Ovary (tissue), 9 donors: ENCODE measurements around the gene SFXN1. TPM values are rescaled to one million over a fixed set of nuclear protein-coding genes. Genes with fewer than 3 reads are reported as not detected.

Experiments used
- DNase-seq, 5 donors: peaks; one replicate each; pipeline ENCODE4 v3.0.0-alpha.2; 2019 to 2020
- H3K27ac ChIP-seq, 2 donors: fragments of 200-600 bp; one replicate each; pipeline versions ENCODE4 v1.5.1 to v1.8.0; 2019 to 2022
- H3K27me3 ChIP-seq: fragments of 200-600 bp; one replicate; pipeline ENCODE4 v1.8.0; 2022
- H3K36me3 ChIP-seq: fragments of 200-600 bp; sonication (generic); one replicate; pipeline ENCODE4 v1.5.1; 2019
- H3K4me1 ChIP-seq: one replicate; pipeline ENCODE4 v1.8.1; 2013; ENCODE audit warnings: mild to moderate bottlenecking, moderate library complexity; ENCODE audit not compliant: insufficient read depth
- H3K4me3 ChIP-seq: fragments of 200-600 bp; sonication (generic); one replicate; pipeline ENCODE4 v1.5.1; 2017
- H3K9me3 ChIP-seq, 2 donors: fragments of 200-600 bp in 1 of 2; sonication (generic) in 1 of 2; one replicate each; pipeline versions ENCODE4 v1.5.1 to v1.8.1; 2013 to 2019; ENCODE audit warnings: mild to moderate bottlenecking in 1 of 2, moderate library complexity in 1 of 2
- CTCF ChIP-seq, 3 donors: fragments of 450-650 bp in 2 of 3; fragments of 200-600 bp in 1 of 3; IDR thresholded peaks; one replicate each; pipeline versions ENCODE4 v1.5.1 to v1.8.0; 2016 to 2022; ENCODE audit warnings: antibody characterized with exemption in 3 of 3, mild to moderate bottlenecking in 1 of 3
- EP300 ChIP-seq: sonication (generic); formaldehyde crosslinking; IDR thresholded peaks from one replicate; pipeline ENCODE4 v1.6.1; 2017; ENCODE audit warnings: antibody characterized with exemption
- POLR2A ChIP-seq: fragments of 450-650 bp; IDR thresholded peaks from one replicate; pipeline ENCODE4 v1.6.1; 2017; ENCODE audit warnings: antibody characterized with exemption, mild to moderate bottlenecking, moderate library complexity
- WGBS, 3 donors: extraction: QIAGEN DNeasy Blood & Tissue Kit in 1 of 3; methylation state at CpG; one replicate each; pipeline versions ENCODE4 v1.1.5 to v1.1.7; 2013 to 2017; 5-methylcytosine and 5-hydroxymethylcytosine counted together
- intact Hi-C, 4 donors: fragments of 100-400 bp; cut with DNase I; formaldehyde crosslinking; loops; one replicate each; pipeline versions ENCODE4 v1.11.0 to v1.15.1; 2022 to 2023
- polyA plus RNA-seq, 2 donors: library from polyadenylated mRNA; stranded (reverse); fragments of 200-250 nt in 1 of 2; fragments of 350-450 nt in 1 of 2; fragmentation: Illumina TruSeq in 1 of 2; extraction: RNeasy Lipid Tissue Mini Kit (QIAGEN cat#74804) in 1 of 2; gene quantifications; one replicate each; pipeline ENCODE4 v1.2.3, GENCODE V29; 2013 to 2014
- total RNA-seq, 7 donors: library from RNA; depleted of rRNA in 2 of 7; stranded (reverse); fragments of >200 nt in 2 of 7; fragmentation: NEBNext Ultra II Directional in 3 of 7; extraction: Animal tissue kit (Norgen Biotek cat#: 25700) in 3 of 7; gene quantifications; one replicate each; pipeline versions ENCODE4 v1.1.0 to v1.2.4, GENCODE V29; 2016 to 2023
- donor health status: DM: no; HTN: no; CAD: no; lungs with moderate emphysema.
- donor health status: DM: no; HTN: no; CAD: no.
- donor health status: Bipolar disorder and iron deficiency.
- donor health status: DM: yes; HTN: yes; CAD: no.
- donor health status: DM: no; HTN: no; CAD: no.
- donor health status: DM: yes; HTN: yes; CAD: no.

The SFXN1 gene
- total and polyA plus RNA-seq, 9 donors = 9.6 to 50.6 (median 31.4) TPM

- Histone ChIP-seq H3K36me3 (no peaks in the 10 kb centered on the region), H3K9me3 (no peaks in the 10 kb centered on the region), H3K27me3 (no peaks in the 10 kb centered on the region), H3K4me1 (no peaks in the 10 kb centered on the region), H3K27ac (no peak overlapping the region), H3K4me3 (no peak overlapping the region)
- 42 to 49% (median 44%) methylated on average over 11 of the region's 11 CpGs for WGBS, 3 donors
- DNase-seq = peak in 1 of 5 donors; percentile 39
- intact Hi-C loops = no loop called here
- TF ChIP-seq POLR2A = no peak
- TF ChIP-seq CTCF (IDR thresholded peaks at IDR 0.05) = peak; percentile 8 to 20 (median 11)
- no peak for TF ChIP-seq EP300
Measured at GRCh38 chr5:175464074-175464941, 14.1 kb upstream of the SFXN1 start.

- WGBS, 3 donors = 1 to 3% (median 1%) methylated on average over 3 of the region's 3 CpGs
- DNase-seq = no peak
- intact Hi-C loops = no loop called here
Measured at GRCh38 chr5:175464942-175465233, 13.5 kb upstream of the SFXN1 start.

GRCh38 chr5:175465282-175465681 is 13.1 kb upstream of the SFXN1 start:
- no peak for DNase-seq
- TF ChIP-seq CTCF (IDR thresholded peaks at IDR 0.05) = no peak
- no peak for TF ChIP-seq EP300
- no peak for TF ChIP-seq POLR2A
- no peak overlapping the region for H3K4me3 ChIP-seq
- H3K27me3 ChIP-seq = no peaks in the 10 kb centered on the region
- no peaks in the 10 kb centered on the region for H3K4me1 ChIP-seq
- H3K27ac ChIP-seq = no peak overlapping the region
- H3K36me3 ChIP-seq = no peaks in the 10 kb centered on the region
- no peaks in the 10 kb centered on the region for H3K9me3 ChIP-seq
- 19 to 47% (median 34%) methylated on average over 3 of the region's 3 CpGs for WGBS, 3 donors
- intact Hi-C loops = no loop called here

More at GRCh38 chr5:175464942-175465233, 13.5 kb upstream of the SFXN1 start:
- H3K9me3 ChIP-seq = no peaks in the 10 kb centered on the region
- TF ChIP-seq POLR2A (no peak), CTCF (IDR thresholded peaks at IDR 0.05) (no peak), EP300 (no peak)
- H3K27me3 ChIP-seq = no peaks in the 10 kb centered on the region
- no peak overlapping the region for H3K4me3 ChIP-seq
- no peak overlapping the region for H3K27ac ChIP-seq
- no peaks in the 10 kb centered on the region for H3K4me1 ChIP-seq
- H3K36me3 ChIP-seq = no peaks in the 10 kb centered on the region

GRCh38 chr5:175466700-175467318 is 11.6 kb upstream of the SFXN1 start:
- Histone ChIP-seq H3K27ac (no peak overlapping the region), H3K4me3 (no peak overlapping the region), H3K27me3 (no peaks in the 10 kb centered on the region), H3K4me1 (no peaks in the 10 kb centered on the region), H3K9me3 (no peaks in the 10 kb centered on the region), H3K36me3 (no peaks in the 10 kb centered on the region)
- WGBS, 3 donors = 30 to 39% (median 33%) methylated on average over 5 of the region's 5 CpGs
- DNase-seq = peak in 1 of 5 donors; percentile 45
- TF ChIP-seq EP300 = no peak
- no peak for TF ChIP-seq POLR2A
- intact Hi-C loops = no loop called here
